ENCODE data around the gene NOL4. TPM values are rescaled to one million over a fixed set of nuclear protein-coding genes. Genes with fewer than 3 reads are reported as not detected.

The NOL4 gene
- total RNA-seq, 1 experiment from 2014 or later = 0.74 TPM

- no peak overlapping the region for H4K8ac ChIP-seq (replicated peaks; ENCODE audit: insufficient read length, low read depth, low read length)
- no peak overlapping the region for H2BK120ac ChIP-seq (ENCODE audit: low read depth, low read length, poor library complexity, severe bottlenecking)
- H3K4me2 ChIP-seq (ENCODE audit: insufficient read depth, insufficient read length, low read length) = no peak overlapping the region
- H3K23ac ChIP-seq (ENCODE audit: insufficient read length, low read depth, low read length) = no peak overlapping the region
- Mint-ChIP-seq H3K4me3 (no peak overlapping the region), H3K27me3 (ENCODE audit: low read depth) (no peaks in the 10 kb centered on the region; the same call in 1 of the 2 replicates), H3K36me3 (ENCODE audit: insufficient read depth in 1 of 3, low read depth in 3 of 3) (no peaks in the 10 kb centered on the region), H3K9me3 (0 out of 5 replicates have a peak, but pooled peaks cover 0 to 2% of the 10 kb centered on the region in 2 experiments), H3K4me1 (no peaks in the 10 kb centered on the region), H3K27ac (no peak overlapping the region)
- no peak overlapping the region for H3K27ac ChIP-seq (ENCODE audit: insufficient read length, low read depth, low read length)
- H3K23me2 ChIP-seq (ENCODE audit: insufficient read length, low read depth, low read length, poor library complexity, severe bottlenecking) = no peaks in the 10 kb centered on the region
- H3T11ph ChIP-seq (ENCODE audit: low read length) = no peak overlapping the region
- no peak overlapping the region for H3K56ac ChIP-seq (ENCODE audit: insufficient read length, low read depth, low read length)
- H3K9ac ChIP-seq (ENCODE audit: extremely low read depth, insufficient read length, low read length) = no peak overlapping the region
- no peak overlapping the region for H2BK12ac ChIP-seq (ENCODE audit: insufficient read length, low read depth, low read length)
- no peak overlapping the region for H2BK5ac ChIP-seq (ENCODE audit: insufficient read length, low read length)
- no peak overlapping the region for H2BK20ac ChIP-seq (ENCODE audit: low read depth, low read length, poor library complexity, severe bottlenecking)
- H3K79me2 ChIP-seq (ENCODE audit: insufficient read depth, low read length) = no peaks in the 10 kb centered on the region
- no CpG with 5 or more reads among the region's 3 CpGs for WGBS (ENCODE audit: extremely low coverage, insufficient read length, low lambda C conversion rate)
- no peak overlapping the region for H3K14ac ChIP-seq (ENCODE audit: insufficient read depth, low read length)
- no peaks in the 10 kb centered on the region for H3K27me3 ChIP-seq (ENCODE audit: insufficient read depth, low read length)
- no peaks in the 10 kb centered on the region for H3K79me1 ChIP-seq (ENCODE audit: insufficient read depth, low read depth, low read length, poor library complexity, severe bottlenecking)
- H3K18ac ChIP-seq (ENCODE audit: insufficient read length, low read depth, low read length) = no peak overlapping the region
- no peak for DNase-seq
- no peak overlapping the region for H2AFZ ChIP-seq (ENCODE audit: low read length)
- no peak overlapping the region for H2AK5ac ChIP-seq (ENCODE audit: insufficient read length, low read length)
- H3K9me3 ChIP-seq (ENCODE audit: control insufficient read depth, low read depth, low read length) = no peaks in the 10 kb centered on the region
- no peaks in the 10 kb centered on the region for H4K20me1 ChIP-seq (ENCODE audit: control insufficient read depth, insufficient read depth, insufficient read length)
- no peak for TF ChIP-seq CTCF (conservative IDR thresholded peaks at IDR 0.05)
- H4K5ac ChIP-seq (ENCODE audit: insufficient read length, low read depth, low read length) = no peak overlapping the region
- no peaks in the 10 kb centered on the region for H3K4me1 ChIP-seq (ENCODE audit: insufficient read depth, low read length)
- H2BK15ac ChIP-seq (ENCODE audit: low read depth, low read length) = no peak overlapping the region
- no peak overlapping the region for H4K91ac ChIP-seq (ENCODE audit: insufficient read length, low read depth, low read length)
- H3K4ac ChIP-seq (ENCODE audit: low read depth, low read length) = no peak overlapping the region
These were observed 30.5 kb downstream of the NOL4 start for GRCh38 chr18:34194239-34194638.
